CD14-positive monocyte (primary cell): ENCODE measurements around the gene AMOT. TPM values are rescaled to one million over a fixed set of nuclear protein-coding genes. Genes with fewer than 3 reads are reported as not detected.

Source experiments
- DNase-seq, 3 donors: peaks; one replicate each; pipeline ENCODE4 v3.0.0-alpha.2; 2011 to 2022
- H2AFZ ChIP-seq: 2 replicates; pipeline ENCODE4 v1.6.0; 2012; ENCODE audit warnings: mild to moderate bottlenecking, low read depth, low read length, inconsistent platforms; ENCODE audit not compliant: insufficient read depth, poor library complexity, severe bottlenecking
- H3K27ac ChIP-seq, 2 donors: 1 replicate in 1 of 2; 2 replicates in 1 of 2; pipeline ENCODE4 v1.5.1; 2012 to 2013; ENCODE audit warnings: low read length in 2 of 2, control low read depth in 1 of 2, inconsistent platforms in 1 of 2, low read depth in 1 of 2, mild to moderate bottlenecking in 1 of 2
- H3K27me3 ChIP-seq, 2 donors: one replicate each; pipeline versions ENCODE4 v1.6.0 to v1.6.1; 2011 to 2013; ENCODE audit warnings: low read length in 2 of 2; ENCODE audit not compliant: control insufficient read depth in 2 of 2, insufficient read depth in 2 of 2
- H3K36me3 ChIP-seq, 2 donors: replicated peaks in 1 of 2; 1 replicate in 1 of 2; 2 replicates in 1 of 2; pipeline versions ENCODE4 v1.5.1 to v1.6.1; 2012 to 2013; ENCODE audit warnings: low read length in 2 of 2, control low read depth in 1 of 2, inconsistent platforms in 1 of 2, mild to moderate bottlenecking in 1 of 2; ENCODE audit not compliant: insufficient read depth in 2 of 2, control insufficient read depth in 1 of 2
- H3K4me1 ChIP-seq, 2 donors: 1 replicate in 1 of 2; 2 replicates in 1 of 2; pipeline versions ENCODE4 v1.5.1 to v1.6.1; 2012 to 2013; ENCODE audit warnings: low read length in 2 of 2, control low read depth in 1 of 2, inconsistent platforms in 1 of 2, mild to moderate bottlenecking in 1 of 2, moderate library complexity in 1 of 2; ENCODE audit not compliant: insufficient read depth in 2 of 2, control insufficient read depth in 1 of 2
- H3K4me2 ChIP-seq: replicated peaks from 2 replicates; pipeline ENCODE3; 2012; ENCODE audit warnings: low read length, moderate library complexity, mild to moderate bottlenecking; ENCODE audit not compliant: poor library complexity, severe bottlenecking; ENCODE audit errors: extremely low read depth
- H3K4me3 ChIP-seq, 3 experiments: fragments of 200-600 bp in 1 of 3; sonication (generic) in 1 of 3; replicated peaks in 1 of 3; 1 replicate in 2 of 3; 2 replicates in 1 of 3; pipeline ENCODE4 v1.5.1; 2011 to 2013; ENCODE audit warnings: low read length in 3 of 3, mild to moderate bottlenecking in 3 of 3, control low read depth in 2 of 3, low read depth in 2 of 3, inconsistent platforms in 1 of 3, moderate library complexity in 1 of 3
- H3K79me2 ChIP-seq: 2 replicates; pipeline ENCODE4 v1.6.0; 2012; ENCODE audit warnings: mild to moderate bottlenecking, control low read depth, inconsistent platforms, low read length, moderate library complexity; ENCODE audit not compliant: insufficient read depth
- H3K9ac ChIP-seq: 2 replicates; pipeline ENCODE4 v1.6.0; 2017; ENCODE audit warnings: low read length, mild to moderate bottlenecking; ENCODE audit not compliant: insufficient read depth, poor library complexity, severe bottlenecking
- H3K9me3 ChIP-seq, 2 donors: replicated peaks in 1 of 2; 1 replicate in 1 of 2; 2 replicates in 1 of 2; pipeline versions ENCODE4 v1.5.1 to v1.6.1; 2012 to 2013; ENCODE audit warnings: low read length in 2 of 2, control low read depth in 1 of 2; ENCODE audit not compliant: control insufficient read depth in 1 of 2, insufficient read depth in 1 of 2
- H4K20me1 ChIP-seq: 2 replicates; pipeline ENCODE4 v1.6.0; 2012; ENCODE audit warnings: mild to moderate bottlenecking, low read length, control low read depth, moderate library complexity; ENCODE audit not compliant: insufficient read depth
- H3K27ac Mint-ChIP-seq, 7 donors: one replicate each; pipeline ENCODE4 v1.8.0; 2020; ENCODE audit warnings: mild to moderate bottlenecking in 7 of 7, mixed read lengths in 7 of 7, moderate library complexity in 6 of 7, inconsistent platforms in 2 of 7
- H3K27me3 Mint-ChIP-seq, 3 donors: one replicate each; pipeline ENCODE4 v1.8.0; 2021 to 2022; ENCODE audit warnings: low read depth in 3 of 3, mild to moderate bottlenecking in 3 of 3, mixed read lengths in 3 of 3, moderate library complexity in 3 of 3, inconsistent platforms in 1 of 3
- H3K36me3 Mint-ChIP-seq, 2 donors: one replicate each; pipeline ENCODE4 v1.8.0; 2020; ENCODE audit warnings: mixed read lengths in 2 of 2, inconsistent platforms in 1 of 2, mild to moderate bottlenecking in 1 of 2
- H3K4me1 Mint-ChIP-seq: one replicate; pipeline ENCODE4 v1.8.0; 2020; ENCODE audit warnings: mild to moderate bottlenecking, mixed read lengths
- H3K4me3 Mint-ChIP-seq, 2 donors: one replicate each; pipeline ENCODE4 v1.8.0; 2020; ENCODE audit warnings: mild to moderate bottlenecking in 2 of 2, mixed read lengths in 2 of 2, moderate library complexity in 1 of 2
- H3K9me3 Mint-ChIP-seq, 7 donors: one replicate each; pipeline ENCODE4 v1.8.0; 2020 to 2022; ENCODE audit warnings: mixed read lengths in 7 of 7, mild to moderate bottlenecking in 6 of 7, moderate library complexity in 6 of 7, inconsistent platforms in 2 of 7
- WGBS: methylation state at CpG from one replicate; pipeline ENCODE4 v1.1.5; 2013; ENCODE audit warnings: missing lambda C conversion rate; ENCODE audit not compliant: insufficient coverage; 5-methylcytosine and 5-hydroxymethylcytosine counted together
- intact Hi-C, 2 donors: fragments of 100-400 bp; cut with micrococcal nuclease; formaldehyde crosslinking; loops; one replicate each; pipeline versions ENCODE4 v1.15.0 to v1.15.1; 2023
- polyA plus RNA-seq, 3 donors: library from polyadenylated mRNA; depleted of rRNA in 1 of 3; unstranded in 2 of 3; stranded (reverse) in 1 of 3; fragments of 300-500 nt in 2 of 3; fragments of >200 nt in 1 of 3; fragmentation: Illumina TruSeq in 2 of 3; gene quantifications; 1 replicate in 2 of 3; 2 replicates in 1 of 3; pipeline ENCODE4 v1.2.3, GENCODE V29; 2012 to 2021
- TF ChIP-seq, protein P1 (sequence below): fragments of 200-600 bp; IDR thresholded peaks from one replicate; pipeline ENCODE4 v1.8.0; 2022; ENCODE audit warnings: antibody characterized with exemption, mild to moderate bottlenecking

AMOT gene
- polyA plus RNA-seq, 3 donors, result 0.04 to 0.11 TPM; not detected in 1

DNA sequence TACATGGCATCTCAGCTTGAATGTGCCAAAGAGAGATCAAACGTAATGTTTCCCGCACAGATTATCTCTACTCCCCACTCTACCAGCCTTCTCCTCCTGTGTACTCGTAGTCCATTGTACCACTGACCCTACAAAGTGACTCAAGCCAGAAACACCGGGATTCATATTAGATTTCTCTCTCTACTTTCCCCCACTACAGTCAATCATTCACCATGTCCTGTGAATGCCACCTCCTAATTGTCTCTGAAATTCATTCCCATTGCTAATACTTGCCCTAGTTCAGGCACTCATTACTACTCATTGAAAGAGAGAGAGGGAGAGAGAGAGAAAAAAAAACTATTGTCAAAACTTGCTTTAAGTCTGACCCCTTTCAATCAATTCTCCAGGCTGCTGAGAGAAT lies 82.7 kb downstream of the AMOT start:
- Mint-ChIP-seq H3K4me1 (peaks cover 11% of the 10 kb centered on the region), H3K27ac (no peak overlapping the region), H3K36me3 (no peaks in the 10 kb centered on the region), H3K27me3 (peaks cover 0 to 3% (median 0%) of the 10 kb centered on the region in 3 donors), H3K9me3 (peaks cover 0 to 4% (median 0%) of the 10 kb centered on the region in 7 donors), H3K4me3 (no peak overlapping the region)
- Histone ChIP-seq H3K9me3 (no peaks in the 10 kb centered on the region), H3K27me3 (no peaks in the 10 kb centered on the region), H3K4me3 (no peak overlapping the region), H2AFZ (no peak overlapping the region), H4K20me1 (no peaks in the 10 kb centered on the region), H3K9ac (no peak overlapping the region), H3K27ac (no peak overlapping the region), H3K36me3 (no peaks in the 10 kb centered on the region), H3K4me2 (no peak overlapping the region), H3K4me1 (peaks cover 0 to 10% of the 10 kb centered on the region in 2 donors), H3K79me2 (no peaks in the 10 kb centered on the region)
- TF ChIP-seq, protein P1, sequence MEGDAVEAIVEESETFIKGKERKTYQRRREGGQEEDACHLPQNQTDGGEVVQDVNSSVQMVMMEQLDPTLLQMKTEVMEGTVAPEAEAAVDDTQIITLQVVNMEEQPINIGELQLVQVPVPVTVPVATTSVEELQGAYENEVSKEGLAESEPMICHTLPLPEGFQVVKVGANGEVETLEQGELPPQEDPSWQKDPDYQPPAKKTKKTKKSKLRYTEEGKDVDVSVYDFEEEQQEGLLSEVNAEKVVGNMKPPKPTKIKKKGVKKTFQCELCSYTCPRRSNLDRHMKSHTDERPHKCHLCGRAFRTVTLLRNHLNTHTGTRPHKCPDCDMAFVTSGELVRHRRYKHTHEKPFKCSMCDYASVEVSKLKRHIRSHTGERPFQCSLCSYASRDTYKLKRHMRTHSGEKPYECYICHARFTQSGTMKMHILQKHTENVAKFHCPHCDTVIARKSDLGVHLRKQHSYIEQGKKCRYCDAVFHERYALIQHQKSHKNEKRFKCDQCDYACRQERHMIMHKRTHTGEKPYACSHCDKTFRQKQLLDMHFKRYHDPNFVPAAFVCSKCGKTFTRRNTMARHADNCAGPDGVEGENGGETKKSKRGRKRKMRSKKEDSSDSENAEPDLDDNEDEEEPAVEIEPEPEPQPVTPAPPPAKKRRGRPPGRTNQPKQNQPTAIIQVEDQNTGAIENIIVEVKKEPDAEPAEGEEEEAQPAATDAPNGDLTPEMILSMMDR, result no peak
- intact Hi-C loops, result no loop called here
- no peak for DNase-seq
- 92% methylated on average over 3 of the region's 4 CpGs for WGBS

DNA sequence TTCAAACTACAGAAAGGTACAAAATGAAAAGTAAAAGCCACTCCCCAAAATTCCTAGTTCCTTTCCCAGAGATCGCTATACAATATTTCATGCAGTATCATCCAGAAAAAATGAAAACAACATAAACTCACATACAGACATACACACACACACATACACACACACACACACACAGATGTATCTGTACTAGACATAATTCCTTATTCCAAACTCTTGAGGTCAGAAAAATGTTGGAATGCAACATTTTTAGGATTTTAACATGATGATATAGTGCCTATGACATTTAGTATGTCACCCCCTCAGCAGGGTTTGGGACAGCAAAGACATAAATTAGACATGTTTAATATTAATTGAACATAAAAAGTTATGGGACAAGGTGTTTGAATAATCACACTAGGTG lies 87.5 kb downstream of the AMOT start:
- Mint-ChIP-seq H3K27ac (no peak overlapping the region), H3K36me3 (no peaks in the 10 kb centered on the region), H3K4me3 (no peak overlapping the region), H3K4me1 (no peaks in the 10 kb centered on the region), H3K27me3 (peaks cover 0 to 4% (median 1%) of the 10 kb centered on the region in 3 donors), H3K9me3 (peaks cover 0 to 5% (median 0%) of the 10 kb centered on the region in 7 donors)
- Histone ChIP-seq H3K36me3 (no peaks in the 10 kb centered on the region), H3K4me1 (no peaks in the 10 kb centered on the region), H3K79me2 (no peaks in the 10 kb centered on the region), H3K9me3 (no peaks in the 10 kb centered on the region), H4K20me1 (no peaks in the 10 kb centered on the region), H3K4me3 (no peak overlapping the region), H3K27ac (no peak overlapping the region), H3K27me3 (no peaks in the 10 kb centered on the region), H3K4me2 (no peak overlapping the region), H2AFZ (no peak overlapping the region), H3K9ac (no peak overlapping the region)
- intact Hi-C loops, result no loop called here
- WGBS, result no CpG with 5 or more reads among the region's 1 CpG
- no peak for DNase-seq
- TF ChIP-seq, protein P1, result no peak
